Mucosa of stomach (tissue), 1 donor: ENCODE results near the gene ZFAND3.

Experiments used
- H3K27me3 ChIP-seq: one replicate; pipeline ENCODE4 v1.7.0; 2013; ENCODE audit warnings: mild to moderate bottlenecking, low read length; ENCODE audit not compliant: control insufficient read depth, insufficient read depth
- H3K36me3 ChIP-seq: one replicate; pipeline ENCODE4 v1.7.0; 2013; ENCODE audit warnings: low read length; ENCODE audit not compliant: control insufficient read depth, insufficient read depth
- H3K4me1 ChIP-seq: one replicate; pipeline ENCODE4 v1.7.0; 2013; ENCODE audit warnings: mild to moderate bottlenecking, low read length; ENCODE audit not compliant: control insufficient read depth, insufficient read depth
- H3K4me3 ChIP-seq: one replicate; pipeline ENCODE4 v1.7.0; 2013; ENCODE audit warnings: low read length
- H3K9ac ChIP-seq: one replicate; pipeline ENCODE4 v1.7.0; 2013; ENCODE audit warnings: mild to moderate bottlenecking, low read length, moderate library complexity
- H3K9me3 ChIP-seq: one replicate; pipeline ENCODE4 v1.7.0; 2013; ENCODE audit warnings: mild to moderate bottlenecking, low read length, moderate library complexity; ENCODE audit not compliant: control insufficient read depth
- donor health status: Pancreatic carcinoma.

Gene ZFAND3

DNA sequence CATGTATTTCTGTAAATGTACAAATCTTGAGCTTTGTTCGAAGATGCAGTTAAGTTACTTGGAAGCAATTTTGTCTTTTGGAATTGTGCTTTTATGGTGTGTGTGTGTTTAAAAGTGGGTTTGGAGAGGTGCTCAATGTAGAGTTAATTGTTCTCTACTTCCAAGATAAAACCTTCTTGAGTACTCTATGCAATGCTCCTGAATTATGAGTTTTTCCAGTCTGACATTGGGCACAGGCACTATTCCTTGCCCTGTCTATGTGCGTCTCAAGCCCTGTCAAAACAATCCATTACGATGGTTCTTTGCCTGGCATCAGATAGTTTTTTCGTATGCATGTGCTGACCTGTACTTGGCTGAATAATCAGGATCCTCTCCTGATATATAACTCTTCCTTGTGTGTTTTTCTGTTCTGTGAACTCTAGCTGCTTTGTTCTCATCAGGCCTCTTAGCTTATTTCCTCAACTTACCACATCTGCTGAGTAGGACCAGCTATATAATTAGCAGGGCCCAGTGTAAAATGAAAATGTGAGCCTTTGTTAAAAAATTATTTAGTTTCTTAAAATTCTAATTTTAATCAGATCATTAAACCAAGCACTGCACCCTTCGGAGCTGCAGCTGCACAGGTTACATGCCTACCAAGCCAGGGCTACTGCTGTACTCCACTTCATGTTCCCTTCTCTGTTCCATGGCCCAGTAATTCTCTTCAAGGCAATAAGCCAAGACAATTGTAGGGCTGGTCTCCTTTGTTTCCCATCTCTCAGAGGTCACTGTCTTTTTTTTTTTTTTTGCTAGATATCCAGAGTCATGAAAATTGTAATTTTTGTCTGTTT lies 160.1 kb downstream of the ZFAND3 start:
- H3K4me1 ChIP-seq = peaks cover 12% of the 10 kb centered on the region
- H3K36me3 ChIP-seq = no peaks in the 10 kb centered on the region
- H3K9ac ChIP-seq = no peak overlapping the region
- H3K9me3 ChIP-seq = no peaks in the 10 kb centered on the region
- H3K4me3 ChIP-seq = no peak overlapping the region
- H3K27me3 ChIP-seq = no peaks in the 10 kb centered on the region

DNA sequence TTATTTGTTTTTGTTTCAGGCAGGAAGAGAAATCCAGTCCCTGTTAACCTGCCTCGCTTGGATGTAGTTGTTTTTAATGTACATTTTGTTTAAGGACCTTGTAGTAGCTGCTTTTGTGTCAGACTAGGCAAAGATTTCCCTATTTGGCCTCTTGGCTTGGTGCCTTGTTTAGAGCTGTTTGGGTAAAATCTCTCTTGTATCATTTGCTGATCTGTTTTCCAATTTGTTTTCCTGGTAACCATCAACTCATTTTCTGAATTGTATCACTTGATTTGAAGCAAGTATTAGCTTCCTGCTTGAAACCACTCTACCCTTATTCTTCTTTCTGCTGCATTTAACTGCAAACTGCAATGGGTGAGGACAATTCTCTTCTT lies 160.7 kb downstream of the ZFAND3 start:
- Histone ChIP-seq H3K9me3 (no peaks in the 10 kb centered on the region), H3K4me1 (peaks cover 12% of the 10 kb centered on the region), H3K36me3 (no peaks in the 10 kb centered on the region), H3K27me3 (no peaks in the 10 kb centered on the region), H3K9ac (no peak overlapping the region), H3K4me3 (no peak overlapping the region)

DNA sequence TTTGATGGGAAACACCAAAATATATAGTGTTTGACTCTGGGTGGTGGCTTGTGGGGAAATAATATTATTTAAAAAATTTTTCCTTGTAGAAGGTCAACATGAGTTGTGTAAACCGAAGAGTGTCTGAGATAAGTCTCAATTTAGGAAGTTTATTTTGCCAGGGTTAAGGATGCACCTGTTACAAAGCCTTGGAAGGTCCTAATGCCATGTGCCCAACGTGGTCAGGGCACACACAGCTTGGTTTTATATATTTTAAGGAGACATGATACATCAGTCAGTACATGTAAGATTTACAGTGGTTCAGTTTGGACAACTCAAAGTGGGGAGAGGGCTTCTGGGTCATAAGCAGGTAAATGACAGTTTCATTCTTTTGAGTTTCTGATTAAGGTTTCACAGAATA lies 162.1 kb downstream of the ZFAND3 start:
- H3K36me3 ChIP-seq = no peaks in the 10 kb centered on the region
- peaks cover 22% of the 10 kb centered on the region for H3K4me1 ChIP-seq
- no peaks in the 10 kb centered on the region for H3K9me3 ChIP-seq
- H3K4me3 ChIP-seq = no peak overlapping the region
- no peaks in the 10 kb centered on the region for H3K27me3 ChIP-seq
- H3K9ac ChIP-seq = no peak overlapping the region

DNA sequence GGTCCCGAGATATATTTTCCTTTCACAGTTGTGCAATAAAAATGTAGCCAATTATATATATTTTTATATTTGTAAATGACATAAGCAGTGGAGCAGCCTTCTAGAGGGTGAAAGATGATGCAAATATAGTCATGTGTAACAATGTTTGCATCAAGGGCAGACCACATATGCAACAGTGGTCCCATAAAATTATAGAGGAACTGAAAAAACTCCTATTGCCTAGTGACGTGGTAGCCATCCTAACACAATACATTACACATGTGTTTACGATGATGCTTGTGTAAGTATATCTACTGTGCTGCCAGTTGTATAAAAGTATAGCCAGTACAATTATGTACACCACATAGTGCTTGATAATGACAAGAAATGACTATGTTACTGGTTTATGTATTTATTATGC lies 162.8 kb downstream of the ZFAND3 start:
- Histone ChIP-seq H3K4me3 (no peak overlapping the region), H3K9me3 (no peaks in the 10 kb centered on the region), H3K9ac (no peak overlapping the region), H3K4me1 (peaks cover 27% of the 10 kb centered on the region), H3K27me3 (no peaks in the 10 kb centered on the region), H3K36me3 (no peaks in the 10 kb centered on the region)

DNA sequence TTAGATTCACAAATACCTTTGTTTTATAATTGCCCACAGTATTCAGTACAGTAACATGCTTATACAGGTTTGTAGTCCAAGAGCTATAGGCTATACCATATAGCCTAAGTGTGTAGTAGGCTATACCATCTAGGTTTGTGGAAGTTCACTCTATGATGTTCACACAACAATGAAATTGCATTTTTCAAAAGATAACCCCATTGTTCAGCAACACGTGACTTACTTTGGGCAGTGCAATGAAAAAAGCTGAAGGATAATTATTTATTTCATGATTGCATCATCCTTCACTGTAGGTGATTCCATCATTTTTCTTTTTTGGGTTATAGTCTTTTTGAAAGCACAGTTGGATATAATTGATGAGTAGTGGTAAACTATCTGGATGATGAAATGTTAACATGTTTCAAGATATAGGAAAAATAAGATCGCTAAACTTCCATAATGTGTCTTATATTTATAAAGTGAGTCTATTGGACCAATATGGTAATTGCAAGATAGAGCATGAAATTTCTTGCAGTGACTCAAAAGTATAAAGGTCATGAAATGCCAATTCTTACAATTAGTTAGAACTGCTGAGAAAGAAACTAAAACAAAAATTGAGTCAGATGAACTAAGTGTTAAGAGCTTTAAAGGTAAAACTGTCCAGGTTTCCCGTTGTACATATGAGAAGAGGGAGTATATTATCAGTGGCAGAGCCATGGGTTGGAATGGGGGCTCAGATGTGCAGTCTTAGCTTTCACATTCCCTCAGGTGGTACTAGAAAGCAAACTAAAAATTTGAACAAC lies 164.4 kb downstream of the ZFAND3 start:
- Histone ChIP-seq H3K4me1 (peaks cover 33% of the 10 kb centered on the region), H3K36me3 (no peaks in the 10 kb centered on the region), H3K9ac (no peak overlapping the region), H3K4me3 (no peak overlapping the region), H3K27me3 (no peaks in the 10 kb centered on the region), H3K9me3 (no peaks in the 10 kb centered on the region)

DNA sequence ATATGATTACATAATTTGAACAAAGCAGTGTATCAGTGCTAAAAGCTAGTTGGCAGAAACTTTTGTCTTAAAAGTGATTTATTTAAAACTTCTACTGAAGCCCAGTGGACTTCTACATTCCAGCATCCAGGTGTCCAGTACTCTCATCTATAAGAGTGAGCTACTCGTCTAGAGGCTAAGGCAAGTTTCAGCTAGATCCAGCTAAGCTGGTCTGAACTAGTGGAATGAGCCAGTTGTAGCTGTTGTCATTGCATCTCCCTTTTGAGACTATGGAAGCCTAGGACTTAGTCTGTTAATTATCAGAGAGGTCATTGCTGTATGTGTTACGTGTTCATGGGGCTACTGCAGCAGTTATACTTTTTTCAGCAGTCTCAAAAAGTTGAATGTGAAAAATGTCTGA lies 165.1 kb downstream of the ZFAND3 start:
- Histone ChIP-seq H3K36me3 (no peaks in the 10 kb centered on the region), H3K9ac (no peak overlapping the region), H3K4me1 (peaks cover 28% of the 10 kb centered on the region), H3K4me3 (no peak overlapping the region), H3K9me3 (no peaks in the 10 kb centered on the region), H3K27me3 (no peaks in the 10 kb centered on the region)

DNA sequence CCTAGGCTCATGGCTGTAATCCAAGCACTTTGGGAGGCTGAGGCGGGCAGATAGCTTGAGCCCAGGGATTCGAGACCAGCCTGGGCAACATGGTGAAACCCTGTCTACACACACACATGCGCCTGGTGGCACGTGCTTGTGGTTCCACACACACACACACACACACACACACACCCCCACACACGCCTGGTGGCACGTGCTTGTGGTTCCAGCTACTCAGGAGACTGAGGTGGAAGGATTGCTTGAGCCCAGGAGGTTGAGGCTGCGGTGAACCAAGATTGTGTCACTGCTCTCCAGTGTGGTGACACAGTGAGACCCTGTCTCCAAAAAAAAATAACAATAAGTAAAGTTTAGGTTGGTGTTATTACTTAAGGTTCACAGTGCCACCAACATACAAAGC lies 165.8 kb downstream of the ZFAND3 start:
- H3K4me1 ChIP-seq = peaks cover 21% of the 10 kb centered on the region
- H3K27me3 ChIP-seq = no peaks in the 10 kb centered on the region
- H3K9me3 ChIP-seq = no peaks in the 10 kb centered on the region
- H3K36me3 ChIP-seq = no peaks in the 10 kb centered on the region
- no peak overlapping the region for H3K9ac ChIP-seq
- H3K4me3 ChIP-seq = no peak overlapping the region

DNA sequence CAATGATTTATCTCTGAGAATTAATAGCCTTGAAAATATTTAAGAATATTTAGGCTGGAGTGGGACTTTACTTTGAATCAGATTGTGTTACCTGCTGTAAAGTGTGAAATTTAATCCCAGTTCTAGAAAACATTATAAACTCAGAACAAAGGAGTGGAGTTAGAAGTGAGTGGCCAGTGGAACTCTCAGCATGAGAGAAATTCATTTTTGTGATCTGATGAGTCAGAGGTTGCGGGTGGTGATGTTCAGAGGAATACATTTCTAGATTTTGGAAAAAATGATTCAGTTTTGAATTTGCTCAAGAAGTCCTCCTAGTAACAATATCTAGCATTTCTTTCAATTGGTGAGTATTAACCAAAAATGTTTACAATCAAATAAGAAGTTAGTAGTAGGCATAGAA lies 167.5 kb downstream of the ZFAND3 start:
- no peaks in the 10 kb centered on the region for H3K27me3 ChIP-seq
- no peak overlapping the region for H3K4me3 ChIP-seq
- no peaks in the 10 kb centered on the region for H3K36me3 ChIP-seq
- H3K9me3 ChIP-seq = no peaks in the 10 kb centered on the region
- H3K9ac ChIP-seq = no peak overlapping the region
- peaks cover 21% of the 10 kb centered on the region for H3K4me1 ChIP-seq

DNA sequence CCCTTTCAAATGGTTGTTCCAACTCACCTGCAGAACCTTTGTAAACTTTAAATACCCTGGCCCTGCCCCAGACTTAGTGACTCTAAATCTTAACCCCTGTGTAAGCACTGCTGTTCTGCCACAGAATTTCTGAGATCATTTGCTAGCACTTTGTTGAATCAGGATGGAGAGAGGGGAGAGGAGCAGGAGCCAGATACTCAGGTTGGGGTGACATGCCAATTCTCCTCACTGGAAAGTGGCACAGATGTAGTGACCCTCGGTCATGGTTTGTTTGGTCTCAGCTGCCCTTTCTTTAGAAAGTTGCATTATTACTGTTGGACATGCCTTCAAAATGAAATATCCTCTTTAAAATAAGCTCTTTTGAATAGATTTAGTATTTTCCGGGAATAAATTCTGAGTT lies 168.0 kb downstream of the ZFAND3 start:
- H3K4me1 ChIP-seq = peaks cover 21% of the 10 kb centered on the region
- no peak overlapping the region for H3K9ac ChIP-seq

DNA sequence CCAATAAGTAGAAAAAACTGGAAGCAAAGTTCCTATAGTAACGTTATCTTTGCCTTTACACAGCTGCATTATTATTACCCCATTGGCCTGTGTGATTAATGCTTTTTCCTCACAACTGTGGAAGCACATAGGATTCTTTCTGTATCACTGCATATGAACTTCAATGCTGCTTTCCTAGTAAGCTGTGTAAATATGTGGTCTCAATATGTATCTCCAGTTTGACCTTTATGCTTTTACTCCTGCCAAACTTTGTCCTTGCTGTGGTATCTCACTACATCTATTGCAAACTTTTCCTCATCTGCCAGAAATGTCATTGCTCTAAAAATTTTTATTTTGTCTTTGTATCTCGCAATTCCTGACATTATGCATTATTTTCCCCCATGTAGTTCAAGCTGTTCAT lies 168.6 kb downstream of the ZFAND3 start:
- peaks cover 21% of the 10 kb centered on the region for H3K4me1 ChIP-seq
- H3K4me3 ChIP-seq = no peak overlapping the region
- no peaks in the 10 kb centered on the region for H3K9me3 ChIP-seq
- no peaks in the 10 kb centered on the region for H3K36me3 ChIP-seq
- H3K27me3 ChIP-seq = no peaks in the 10 kb centered on the region
- no peak overlapping the region for H3K9ac ChIP-seq

More for the DNA sequence above, 168.0 kb downstream of the ZFAND3 start:
- no peaks in the 10 kb centered on the region for H3K27me3 ChIP-seq
- H3K9me3 ChIP-seq = no peaks in the 10 kb centered on the region
- no peak overlapping the region for H3K4me3 ChIP-seq
- no peaks in the 10 kb centered on the region for H3K36me3 ChIP-seq

DNA sequence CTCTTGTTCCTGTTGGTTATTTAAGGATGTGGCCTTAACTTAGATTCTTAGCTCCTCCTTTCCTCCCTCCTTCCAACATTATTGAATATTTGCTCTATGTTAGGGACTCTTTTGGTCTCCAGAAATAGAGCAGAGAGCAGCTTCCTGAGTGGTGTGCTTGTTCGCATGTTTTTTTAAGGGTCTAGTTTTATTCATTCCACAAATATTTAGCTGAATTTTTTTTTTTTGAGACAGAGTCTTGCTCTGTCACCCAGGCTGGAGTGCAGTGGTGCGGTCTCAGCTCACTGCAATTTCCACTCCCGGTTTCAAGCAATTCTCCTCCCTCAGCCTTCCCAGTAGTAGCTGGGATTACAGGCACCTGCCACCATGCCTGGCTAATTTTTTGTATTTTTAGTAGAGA lies 169.2 kb downstream of the ZFAND3 start:
- peaks cover 21% of the 10 kb centered on the region for H3K4me1 ChIP-seq
- H3K36me3 ChIP-seq = no peaks in the 10 kb centered on the region
- no peaks in the 10 kb centered on the region for H3K27me3 ChIP-seq
- no peak overlapping the region for H3K9ac ChIP-seq
- no peaks in the 10 kb centered on the region for H3K9me3 ChIP-seq
- no peak overlapping the region for H3K4me3 ChIP-seq

DNA sequence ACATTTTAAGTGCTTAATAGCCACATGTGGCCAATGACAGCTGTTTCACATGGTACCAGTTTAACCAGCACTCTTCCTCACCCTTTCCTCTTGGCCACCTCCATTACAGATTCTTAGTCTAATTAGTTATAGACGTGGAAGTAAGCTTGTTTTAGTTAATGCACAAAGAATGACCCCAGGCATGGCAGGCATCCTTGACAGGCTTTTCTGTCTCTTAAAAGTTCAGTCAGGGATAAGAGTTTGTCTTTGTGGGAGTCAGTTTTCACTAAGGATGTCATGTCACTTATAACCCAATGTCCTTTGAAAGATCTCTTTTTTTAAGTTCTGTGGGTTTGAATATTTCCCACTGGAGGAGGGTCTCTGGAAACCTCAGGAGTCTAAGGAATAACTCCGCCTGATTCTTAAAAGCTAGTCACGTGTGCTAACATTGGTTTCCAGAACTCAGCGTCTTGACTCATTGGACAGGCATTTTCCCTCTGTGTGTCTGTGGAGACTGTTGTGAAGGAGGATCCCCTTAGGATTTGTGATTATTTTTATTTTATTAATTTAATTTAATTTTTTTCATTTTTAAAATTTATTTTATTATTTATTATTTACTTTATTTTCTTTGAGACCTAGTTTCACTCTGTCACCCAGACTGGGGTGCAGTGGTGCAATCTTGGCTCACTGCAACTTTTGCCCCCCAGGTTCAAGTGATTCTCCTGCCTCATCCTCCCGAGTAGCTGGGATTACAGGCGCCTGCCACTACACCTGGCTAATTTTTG lies 171.4 kb downstream of the ZFAND3 start:
- H3K27me3 ChIP-seq = no peaks in the 10 kb centered on the region
- H3K4me1 ChIP-seq = peaks cover 18% of the 10 kb centered on the region
- no peak overlapping the region for H3K9ac ChIP-seq
- H3K4me3 ChIP-seq = no peak overlapping the region
- no peaks in the 10 kb centered on the region for H3K36me3 ChIP-seq
- no peaks in the 10 kb centered on the region for H3K9me3 ChIP-seq
